HG03439 (cell line): ENCODE measurements around the gene NOLC1.
"Not testable (repeated sequence)": the region's sequence is repeated elsewhere in the genome, so short reads cannot be mapped to it uniquely, and the experiment has no call there.

Experiments
- ATAC-seq: cut with Tn5 transposase; IDR thresholded peaks from one replicate; pipeline ENCODE4 v1.9.1; 2021; ENCODE audit warnings: mild to moderate bottlenecking, moderate library complexity; ENCODE audit not compliant: unreplicated experiment

Gene NOLC1

GRCh38 chr10:102153093-102153620 is 968 bp downstream of the NOLC1 start:
- no peak for ATAC-seq

- ATAC-seq, result no peak
These were observed 2.4 kb downstream of the NOLC1 start for GRCh38 chr10:102154466-102155116.

- no peak for ATAC-seq
These were observed 5.0 kb downstream of the NOLC1 start for GRCh38 chr10:102157224-102157623.

- ATAC-seq, result no peak
These were observed 6.9 kb downstream of the NOLC1 start for GRCh38 chr10:102159051-102159597.

GRCh38 chr10:102159831-102160230 is 7.6 kb downstream of the NOLC1 start:
- ATAC-seq, result no peak

- no peak for ATAC-seq
These were observed 11.3 kb downstream of the NOLC1 start for GRCh38 chr10:102163342-102163989.

- no peak for ATAC-seq
These were observed 15.7 kb downstream of the NOLC1 start for GRCh38 chr10:102167861-102168260.

DNA sequence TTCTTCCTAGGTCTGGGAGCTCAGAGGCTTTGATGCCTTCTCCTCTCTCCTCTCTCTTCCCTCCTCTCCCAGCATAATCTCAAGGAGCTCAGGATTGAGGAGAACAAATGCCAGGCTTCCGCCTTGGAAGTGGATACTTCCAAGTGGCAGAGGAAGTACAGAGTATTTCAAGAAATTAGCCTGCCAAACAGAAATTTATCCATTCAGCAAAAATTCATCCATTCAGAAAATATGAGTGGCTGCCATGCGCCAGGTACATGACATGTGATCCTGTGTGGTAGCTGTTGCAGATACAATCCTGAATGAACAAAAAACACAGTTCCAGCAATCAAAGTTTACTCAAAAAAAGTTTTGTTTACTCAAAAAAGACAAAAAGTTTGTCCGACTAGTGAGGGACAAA is 18.4 kb downstream of the NOLC1 start:
- no peak for ATAC-seq

DNA sequence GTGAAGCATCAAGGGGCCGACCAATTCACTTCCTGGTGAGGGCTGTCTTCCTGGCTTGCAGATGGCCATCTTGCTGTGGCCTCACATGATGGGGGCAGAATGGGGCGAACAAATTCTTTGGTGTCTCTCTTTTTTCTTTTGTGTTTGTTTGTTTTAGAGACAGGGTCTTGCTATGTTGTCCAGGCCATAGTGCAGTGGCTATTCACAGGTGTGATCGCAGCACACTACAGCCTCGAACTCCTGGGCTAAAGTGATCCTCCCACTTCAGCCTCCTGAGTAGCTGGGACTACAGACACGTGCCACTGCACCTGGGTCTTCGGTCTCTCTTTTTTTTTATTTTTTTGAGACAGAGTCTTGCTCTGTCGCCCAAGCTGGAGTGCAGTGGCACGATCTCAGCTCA is 20.1 kb downstream of the NOLC1 start:
- no peak for ATAC-seq

DNA sequence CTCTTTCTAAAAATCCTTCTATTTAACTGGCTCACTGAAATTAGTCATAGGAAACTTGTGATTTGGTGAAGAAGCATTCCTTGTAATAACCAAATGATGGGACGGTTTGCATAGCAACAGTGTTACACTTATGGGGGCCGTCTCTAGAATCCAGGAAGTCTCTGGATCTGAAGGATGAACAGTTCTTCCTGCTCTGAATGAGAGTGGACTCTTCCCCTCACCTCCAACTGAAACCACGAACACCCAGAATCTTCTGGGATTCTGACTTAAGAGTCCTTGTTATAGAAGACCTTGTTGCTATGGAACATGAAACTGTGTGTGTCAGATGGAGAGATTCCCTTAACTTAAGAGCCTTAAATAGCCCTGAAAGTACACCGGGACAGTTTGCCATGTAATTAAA is 23.2 kb downstream of the NOLC1 start:
- no peak for ATAC-seq

DNA sequence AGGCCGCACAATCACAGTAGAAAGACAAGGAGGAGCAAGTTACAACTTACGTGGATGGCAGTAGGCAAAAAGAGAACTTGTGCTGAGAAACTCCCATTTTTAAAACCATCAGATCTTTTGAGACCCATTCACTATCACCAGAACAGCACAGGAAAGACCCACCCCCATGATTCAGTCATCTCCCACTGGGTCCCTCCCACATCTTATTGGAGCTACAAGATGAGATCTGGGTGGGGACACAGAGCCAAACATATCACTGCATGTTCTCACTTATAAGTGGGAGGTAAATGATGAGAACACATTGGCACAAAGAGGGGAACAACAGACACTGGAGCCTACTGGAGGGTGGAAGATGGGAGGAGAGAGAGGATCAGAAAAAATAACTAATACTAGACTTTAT is 32.4 kb downstream of the NOLC1 start:
- no peak for ATAC-seq

- no peak for ATAC-seq
These were observed 33.1 kb downstream of the NOLC1 start for GRCh38 chr10:102185272-102185671.

DNA sequence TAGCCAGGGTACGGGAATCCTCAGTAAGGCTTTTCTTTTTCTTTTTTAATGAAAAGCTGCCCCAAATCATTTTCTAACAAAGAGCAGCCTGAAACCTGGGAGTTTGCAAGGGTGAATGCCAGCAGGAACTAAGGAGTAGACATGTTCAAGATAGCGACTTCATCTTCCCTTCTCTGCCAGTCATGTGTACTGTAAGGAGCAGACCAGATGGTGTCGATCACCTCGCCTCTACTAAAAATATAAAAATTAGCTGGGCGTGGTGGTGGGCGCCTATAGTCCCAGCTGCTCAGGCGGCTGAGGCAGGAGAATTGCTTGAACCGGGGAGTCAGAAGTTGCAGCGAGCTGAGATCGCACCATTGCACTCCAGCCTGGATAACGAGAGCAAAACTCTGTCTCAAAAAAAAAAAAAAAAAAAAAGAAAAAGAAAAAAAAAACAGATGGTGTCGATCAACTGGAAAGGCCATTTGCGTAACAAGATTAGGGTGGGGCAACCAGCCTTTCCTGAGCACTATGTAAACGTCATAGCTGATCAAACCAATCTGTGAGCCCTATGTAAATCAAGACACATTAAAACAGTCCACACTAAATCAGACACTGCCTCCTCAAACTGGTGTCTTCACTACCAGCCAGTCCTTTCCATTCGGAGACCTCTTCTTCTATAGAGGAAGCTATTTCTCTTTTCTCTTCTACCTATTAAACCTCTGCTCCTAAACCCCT is 33.8 kb downstream of the NOLC1 start:
- no peak for ATAC-seq

DNA sequence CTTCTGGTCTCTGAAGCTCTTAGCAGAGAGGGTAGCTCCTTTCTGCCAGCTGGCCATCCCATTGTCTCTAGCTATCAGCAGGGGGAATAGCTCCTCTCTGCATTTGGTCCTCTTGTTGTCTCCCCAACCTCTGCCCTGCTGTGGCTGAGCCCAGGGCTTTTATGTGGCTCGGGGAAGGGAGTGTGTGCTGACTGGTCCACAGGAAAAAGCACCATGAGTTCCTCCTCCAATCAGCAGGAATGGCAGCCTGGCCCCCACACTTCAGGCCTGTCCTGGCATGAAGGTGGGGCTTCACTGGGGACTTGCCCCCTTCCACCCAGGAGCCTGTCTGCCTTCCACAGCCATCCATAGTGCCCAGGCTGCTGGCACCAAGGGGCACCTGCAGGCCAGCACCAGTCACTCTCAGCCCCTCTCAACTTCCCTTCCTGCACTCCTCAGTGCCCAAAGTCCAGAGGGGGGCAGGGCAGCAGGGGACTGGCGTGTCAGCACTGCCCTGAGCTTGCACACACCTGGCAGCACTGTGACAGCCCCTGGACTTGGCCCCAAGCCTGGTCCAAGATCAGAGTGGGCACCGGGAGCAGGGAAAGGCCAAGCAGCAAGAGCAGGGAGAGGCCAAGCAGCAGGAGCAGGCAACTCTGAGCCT is 36.2 kb downstream of the NOLC1 start:
- no peak for ATAC-seq

- not testable (repeated sequence) for ATAC-seq
These were observed 37.0 kb downstream of the NOLC1 start for GRCh38 chr10:102188941-102189898.

- no peak for ATAC-seq
These were observed 39.8 kb downstream of the NOLC1 start for GRCh38 chr10:102191956-102192355.

DNA sequence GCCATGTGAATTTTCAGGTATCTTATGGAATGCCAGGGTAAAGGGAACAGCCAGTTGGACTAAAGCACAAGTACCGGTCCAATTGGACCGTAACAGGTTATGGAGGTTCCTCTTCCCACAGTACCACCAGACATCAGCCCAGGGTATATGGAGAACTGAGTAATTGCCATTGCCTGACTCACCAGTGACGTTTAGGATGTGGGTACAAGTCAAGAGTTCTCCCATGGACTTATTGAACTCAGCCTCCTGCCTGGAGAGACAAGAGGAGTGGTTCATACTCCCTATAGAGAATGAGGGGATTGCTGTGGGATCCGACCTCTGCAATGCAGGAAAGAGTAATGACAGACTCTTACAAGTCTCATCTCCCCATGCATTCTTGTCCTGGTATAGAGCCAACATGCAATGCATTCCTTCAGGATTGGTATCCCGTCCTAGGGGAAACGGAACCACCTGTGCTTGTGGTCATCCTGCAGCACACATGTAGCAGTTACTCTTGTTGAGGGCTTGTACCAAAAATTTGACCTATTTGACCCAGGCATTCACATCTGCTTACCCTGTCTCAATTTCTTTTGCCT is 43.2 kb downstream of the NOLC1 start:
- ATAC-seq, result no peak

DNA sequence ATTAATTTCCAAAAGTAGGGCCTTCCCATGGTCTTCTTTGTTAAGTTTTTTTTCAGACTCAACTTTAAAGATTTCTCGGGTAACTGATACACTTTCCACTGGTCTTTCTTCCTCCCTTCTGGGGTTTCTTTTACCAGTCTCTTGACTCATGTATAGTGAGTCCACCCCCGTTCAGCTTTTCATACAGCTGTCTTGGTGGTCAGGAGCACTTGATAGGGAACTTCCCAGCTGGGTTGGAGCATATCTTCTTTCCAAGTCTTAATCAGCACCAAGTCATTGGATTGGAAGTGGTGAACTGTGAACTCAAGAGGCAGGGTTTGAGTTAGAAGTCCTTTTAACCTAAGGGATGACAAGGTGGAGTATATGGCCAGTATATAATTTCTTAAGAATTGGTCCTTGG is 44.7 kb downstream of the NOLC1 start:
- no peak for ATAC-seq

DNA sequence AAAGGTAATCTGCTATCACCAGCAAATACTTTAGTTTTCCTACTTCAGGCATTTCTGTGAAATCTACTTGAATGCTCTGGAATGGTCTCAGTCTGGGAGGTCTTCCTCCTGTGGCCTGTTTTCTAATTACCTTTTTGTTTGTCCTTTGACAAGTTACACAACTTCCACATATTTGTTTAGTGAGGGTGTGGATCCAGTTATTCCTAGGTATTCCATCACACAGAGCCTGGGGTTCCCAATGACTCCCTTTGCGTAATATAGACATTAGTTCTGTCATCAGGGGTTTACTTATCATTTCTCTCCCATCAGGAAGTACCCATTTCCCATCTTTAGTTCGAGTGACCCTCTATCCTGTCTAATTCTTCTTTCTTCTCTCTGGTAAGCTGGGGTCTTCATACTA is 45.8 kb downstream of the NOLC1 start:
- no peak for ATAC-seq
